SKM-1 treated with dmso at 0.1 percent for 144 hours (cell line): ENCODE results near the gene KIF5C.

ENCODE experiments used
- DNase-seq: peaks from one replicate; lab custom pipeline; 2025; ENCODE audit not compliant: unreplicated experiment; lab: John Stamatoyannopoulos, UW

Gene KIF5C

GRCh38 chr2:149068996-149069888 lies 194.2 kb downstream of the KIF5C start:
- DNase-seq, result no peak

DNA sequence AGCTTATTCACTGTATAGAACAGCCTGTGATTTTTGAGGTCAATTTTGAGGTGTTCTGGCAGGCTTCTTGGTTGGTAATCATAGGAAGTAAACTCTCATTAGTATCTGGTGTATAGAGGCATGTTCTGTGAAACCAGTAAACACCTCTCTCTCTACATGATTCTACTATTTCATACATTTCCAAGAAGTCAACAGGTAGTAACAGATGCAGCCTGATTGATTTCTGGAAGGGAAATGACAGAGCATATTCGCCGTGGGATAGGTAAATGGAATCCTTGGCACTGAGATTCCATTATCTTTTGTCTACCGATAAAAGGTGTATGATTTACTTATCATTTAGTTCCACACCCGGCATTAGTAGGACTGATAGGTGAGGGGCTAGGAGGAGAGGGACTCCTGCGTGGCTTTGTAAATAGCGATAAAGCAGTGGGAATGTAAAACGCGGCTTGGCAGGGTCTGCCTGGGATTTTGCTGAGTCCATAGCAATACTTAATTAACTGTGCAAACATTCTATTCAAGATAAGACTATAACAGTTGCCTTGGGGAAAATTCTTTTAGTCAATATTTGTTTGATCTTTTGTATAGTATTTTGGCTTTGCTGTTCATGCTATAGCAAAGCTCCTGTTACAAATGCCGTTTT lies 195.8 kb downstream of the KIF5C start:
- DNase-seq, result no peak

DNA sequence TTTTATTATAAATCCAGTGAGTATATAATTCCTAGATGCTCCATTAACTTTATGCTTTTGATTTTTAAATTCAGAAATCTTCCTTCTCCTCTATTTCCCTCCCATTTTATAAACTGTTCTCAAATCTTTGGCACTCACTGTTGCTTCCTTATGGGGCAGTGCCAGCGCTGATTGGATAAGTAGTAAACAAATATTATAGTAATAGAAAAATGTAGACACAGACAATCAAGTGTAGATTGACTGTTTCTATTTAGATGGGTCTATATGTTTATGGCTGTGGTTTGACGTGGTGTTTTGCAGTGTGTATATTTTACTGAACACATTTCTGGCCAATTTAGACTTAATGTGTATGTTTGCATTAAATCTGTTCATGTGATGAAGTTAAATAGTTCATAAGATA lies 200.1 kb downstream of the KIF5C start:
- DNase-seq, result no peak

DNA sequence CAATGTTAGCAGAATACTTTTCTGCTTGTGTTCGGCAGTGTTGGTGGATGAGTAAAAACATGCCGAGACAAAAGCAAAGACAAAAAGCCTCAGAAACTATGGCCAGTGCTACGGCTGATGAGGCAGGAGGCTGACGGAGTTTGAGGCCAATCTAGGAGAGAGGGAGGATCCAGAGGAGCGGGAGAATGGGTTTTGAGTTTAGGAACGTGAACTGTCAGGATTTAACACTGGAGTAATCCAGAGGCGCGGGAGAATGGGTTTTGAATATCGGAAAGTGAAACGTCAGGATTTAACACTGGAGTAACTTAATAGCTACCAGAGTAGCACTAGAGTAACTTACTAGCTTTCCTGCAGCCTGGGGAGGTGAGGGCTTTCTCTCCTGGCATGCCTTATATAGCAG lies 200.8 kb downstream of the KIF5C start:
- DNase-seq, result no peak
